Measurements from ENCODE around the gene BPTF.
"Not testable (repeated sequence)": the region's sequence is repeated elsewhere in the genome, so short reads cannot be mapped to it uniquely, and the experiment has no call there.

BPTF gene

GRCh38 chr17:68006797-68007196 is 181.5 kb downstream of the BPTF start:
- ChIA-PET CTCF (no interaction called here), POLR2A (ENCODE audit: low non-redundant PET) (no interaction called here)
- DNase-seq (ENCODE audit: low spot score), result no peak
- TF ChIP-seq CTCF (conservative IDR thresholded peaks at IDR 0.05; ENCODE audit: low read depth), result no peak
- H3K27ac ChIP-seq, result no peak overlapping the region

GRCh38 chr17:68011199-68011665 is 185.9 kb downstream of the BPTF start:
- TF ChIP-seq CTCF (conservative IDR thresholded peaks at IDR 0.05; ENCODE audit: low read depth), result peak; percentile 89
- DNase-seq (ENCODE audit: low spot score), result peak; percentile 28
- no peak overlapping the region for H3K27ac ChIP-seq
- POLR2A ChIA-PET (ENCODE audit: low non-redundant PET), result interaction anchor here (0.6 kb wide), 1 partner anchor 21 kb away, joined by 3 read pairs; no protein-coding TSS in a partner anchor
- CTCF ChIA-PET, result interaction anchor here (0.6 to 0.7 kb wide), 2 partner anchors 26 to 842 kb away, joined by 3 to 4 read pairs; no protein-coding TSS in a partner anchor

- POLR2A ChIA-PET (ENCODE audit: low non-redundant PET), result no interaction called here
- no peak overlapping the region for H3K27ac ChIP-seq
- no peak for TF ChIP-seq CTCF (conservative IDR thresholded peaks at IDR 0.05; ENCODE audit: low read depth)
- DNase-seq (ENCODE audit: low spot score), result no peak
- CTCF ChIA-PET, result no interaction called here
Observed at GRCh38 chr17:68013385-68013784, 188.1 kb downstream of the BPTF start.

GRCh38 chr17:68015081-68015723 is 189.9 kb downstream of the BPTF start:
- no peak for DNase-seq (ENCODE audit: low spot score)
- CTCF ChIA-PET, result no interaction called here
- no peak overlapping the region for H3K27ac ChIP-seq
- POLR2A ChIA-PET (ENCODE audit: low non-redundant PET), result no interaction called here
- TF ChIP-seq CTCF (conservative IDR thresholded peaks at IDR 0.05; ENCODE audit: low read depth), result no peak

- ChIA-PET POLR2A (ENCODE audit: low non-redundant PET) (no interaction called here), CTCF (no interaction called here)
- TF ChIP-seq CTCF (conservative IDR thresholded peaks at IDR 0.05; ENCODE audit: low read depth), result no peak
- no peak overlapping the region for H3K27ac ChIP-seq
- DNase-seq (ENCODE audit: low spot score), result no peak
Observed at GRCh38 chr17:68016838-68017237, 191.5 kb downstream of the BPTF start.

- POLR2A ChIA-PET (ENCODE audit: low non-redundant PET); DNase-seq (ENCODE audit: low spot score); H3K27ac ChIP-seq; CTCF ChIA-PET: not testable (repeated sequence)
Observed at GRCh38 chr17:68018493-68018892, 193.2 kb downstream of the BPTF start.

GRCh38 chr17:68019336-68019674 is 194.0 kb downstream of the BPTF start:
- no peak for DNase-seq (ENCODE audit: low spot score)
- TF ChIP-seq CTCF (conservative IDR thresholded peaks at IDR 0.05; ENCODE audit: low read depth), result no peak
- POLR2A ChIA-PET (ENCODE audit: low non-redundant PET), result no interaction called here
- peak overlapping the region; percentile 87; the same call in 1 of the 2 replicates for H3K27ac ChIP-seq
- CTCF ChIA-PET, result interaction anchor here (0.8 to 1.3 kb wide), 3 partner anchors 9 to 77 kb away, joined by 3 read pairs; no protein-coding TSS in a partner anchor

All from RWPE1 (cell line).